Transverse colon (tissue), 4 donors: ENCODE data around the gene OR6J1. TPM values are rescaled to one million over a fixed set of nuclear protein-coding genes. Genes with fewer than 3 reads are reported as not detected.
"Not testable (repeated sequence)": the region's sequence is repeated elsewhere in the genome, so short reads cannot be mapped to it uniquely, and the experiment has no call there.

Experiments
- DNase-seq: peaks from one replicate; pipeline ENCODE4 v3.0.0-alpha.2; 2019
- H3K27ac ChIP-seq, 4 donors: fragments of 200-600 bp; sonication (generic); 2 replicates each; pipeline ENCODE4 v1.5.1; 2016 to 2018; ENCODE audit warnings: inconsistent platforms in 4 of 4
- H3K27me3 ChIP-seq: fragments of 200-600 bp; sonication (generic); 2 replicates; pipeline ENCODE4 v1.5.1; 2017; ENCODE audit warnings: inconsistent platforms
- H3K36me3 ChIP-seq, 4 donors: fragments of 200-600 bp; sonication (generic); 2 replicates each; pipeline ENCODE4 v1.5.1; 2017 to 2019; ENCODE audit warnings: inconsistent platforms in 4 of 4
- H3K4me1 ChIP-seq, 4 donors: fragments of 200-600 bp; sonication (generic); 2 replicates each; pipeline ENCODE4 v1.5.1; 2017 to 2020; ENCODE audit warnings: inconsistent platforms in 4 of 4
- H3K4me3 ChIP-seq, 4 donors: fragments of 200-600 bp; sonication (generic); 1 replicate in 1 of 4; 2 replicates in 3 of 4; pipeline versions ENCODE4 v1.5.1 to v1.6.1; 2017 to 2019; ENCODE audit warnings: inconsistent platforms in 4 of 4
- H3K9me3 ChIP-seq, 2 donors: fragments of 200-600 bp; sonication (generic); 2 replicates each; pipeline ENCODE4 v1.5.1; 2017 to 2019; ENCODE audit warnings: inconsistent platforms in 2 of 2
- CTCF ChIP-seq, 5 experiments: fragments of 200-600 bp in 3 of 5; fragments of 450-650 bp in 2 of 5; sonication (generic) in 3 of 5; IDR thresholded peaks; 1 replicate in 2 of 5; 2 replicates in 3 of 5; pipeline ENCODE4 v1.5.1; 2016 to 2017; ENCODE audit warnings: antibody characterized with exemption in 5 of 5, inconsistent platforms in 3 of 5, mild to moderate bottlenecking in 2 of 5, moderate library complexity in 1 of 5
- EP300 ChIP-seq: sonication (generic); formaldehyde crosslinking; IDR thresholded peaks from one replicate; pipeline ENCODE4 v1.6.1; 2017; ENCODE audit warnings: antibody characterized with exemption, low read depth
- POLR2A ChIP-seq: fragments of 450-650 bp; IDR thresholded peaks from one replicate; pipeline ENCODE4 v1.6.1; 2016; ENCODE audit warnings: antibody characterized with exemption, mild to moderate bottlenecking, moderate library complexity
- POLR2AphosphoS5 ChIP-seq, 3 donors: sonication (generic); formaldehyde crosslinking; IDR thresholded peaks; one replicate each; pipeline ENCODE4 v1.6.1; 2016; ENCODE audit warnings: antibody characterized with exemption in 3 of 3
- WGBS, 2 donors: methylation state at CpG; one replicate each; pipeline ENCODE4 v1.1.5; 2018; ENCODE audit warnings: low coverage in 1 of 2; 5-methylcytosine and 5-hydroxymethylcytosine counted together
- in situ Hi-C, 4 donors: fragments of 200-750 bp; cut with MboI; loops; one replicate each; pipeline versions ENCODE4 v1.15.0 to v1.15.1; 2017; ENCODE audit warnings: low sequenced_read_pairs in 3 of 4, low pct_ligation_motif_present in 1 of 4, low pct_unique_long_range_greater_than_20kb in 1 of 4
- intact Hi-C: fragments of 100-400 bp; cut with DNase I; formaldehyde crosslinking; loops from one replicate; pipeline ENCODE4 v1.15.1; 2023; ENCODE audit warnings: low total_unique reads
- total RNA-seq, 4 donors: library from RNA; depleted of rRNA; stranded (reverse); fragments of >200 nt; gene quantifications; one replicate each; pipeline ENCODE4 v1.1.0, GENCODE V29; 2016

The OR6J1 gene
- total RNA-seq, 4 donors from 2014 or later = not detected

- Histone ChIP-seq H3K27me3 (no peaks in the 10 kb centered on the region), H3K36me3 (no peaks in the 10 kb centered on the region), H3K4me1 (no peaks in the 10 kb centered on the region), H3K4me3 (no peak overlapping the region), H3K9me3 (no peaks in the 10 kb centered on the region), H3K27ac (peak overlapping the region in 2 of 4 donors; percentile 45 to 57)
- TF ChIP-seq POLR2A = no peak
- peak in 1 of 3 donors; percentile 18 for TF ChIP-seq POLR2AphosphoS5 (IDR thresholded peaks at IDR 0.05)
- 29 to 50% methylated on average over 2 to 3 of the region's 3 CpGs for WGBS, 2 donors
- peak; percentile 48 for DNase-seq
- intact Hi-C loops = no loop called here
- in situ Hi-C loops = loop anchor here in 1 of 4 donors (10.0 kb wide), 1 partner anchor 77 kb away; no protein-coding TSS in a partner anchor
Measured at GRCh38 chr14:22641846-22642245, 2.3 kb downstream of the OR6J1 start.

GRCh38 chr14:22640192-22640591 lies 4.0 kb downstream of the OR6J1 start:
- H3K36me3 ChIP-seq = no peaks in the 10 kb centered on the region
- TF ChIP-seq POLR2A (no peak), POLR2AphosphoS5 (IDR thresholded peaks at IDR 0.05) (no peak), CTCF (IDR thresholded peaks at IDR 0.05) (no peak)
- intact Hi-C loops = no loop called here
- no peak for DNase-seq
- no peak overlapping the region for H3K27ac ChIP-seq
- H3K4me3 ChIP-seq = no peak overlapping the region
- no peaks in the 10 kb centered on the region for H3K9me3 ChIP-seq
- H3K4me1 ChIP-seq = no peaks in the 10 kb centered on the region
- no peaks in the 10 kb centered on the region for H3K27me3 ChIP-seq
- in situ Hi-C loops = loop anchor here in 1 of 4 donors (10.0 kb wide), 1 partner anchor 75 kb away; no protein-coding TSS in a partner anchor

- H3K27ac ChIP-seq, H3K9me3 ChIP-seq, H3K27me3 ChIP-seq, in situ Hi-C loops, intact Hi-C loops, H3K4me1 ChIP-seq, H3K36me3 ChIP-seq, H3K4me3 ChIP-seq, DNase-seq: not testable (repeated sequence)
- WGBS, 2 donors = 33 to 86% methylated on average over 1 of the region's 1 CpG
Measured at GRCh38 chr14:22635980-22636379, 8.2 kb downstream of the OR6J1 start.

- Histone ChIP-seq H3K27ac (no peak overlapping the region), H3K9me3 (no peaks in the 10 kb centered on the region), H3K27me3 (no peaks in the 10 kb centered on the region), H3K36me3 (no peaks in the 10 kb centered on the region), H3K4me3 (no peak overlapping the region), H3K4me1 (no peaks in the 10 kb centered on the region)
- intact Hi-C loops (no loop called here), in situ Hi-C loops (no loop called here)
- TF ChIP-seq POLR2A = no peak
- TF ChIP-seq POLR2AphosphoS5 (IDR thresholded peaks at IDR 0.05) = no peak
- no peak for TF ChIP-seq CTCF (IDR thresholded peaks at IDR 0.05)
- TF ChIP-seq EP300 = no peak
- WGBS, 2 donors = 81 to 89% methylated on average over 6 to 8 of the region's 8 CpGs
- no peak for DNase-seq
Measured at GRCh38 chr14:22634233-22634900, 9.8 kb downstream of the OR6J1 start.

GRCh38 chr14:22630486-22630885 lies 13.7 kb downstream of the OR6J1 start:
- TF ChIP-seq POLR2AphosphoS5 (IDR thresholded peaks at IDR 0.05) = no peak
- TF ChIP-seq CTCF (IDR thresholded peaks at IDR 0.05) = no peak
- intact Hi-C loops = no loop called here
- no peaks in the 10 kb centered on the region for H3K36me3 ChIP-seq
- H3K27me3 ChIP-seq = no peaks in the 10 kb centered on the region
- no peak overlapping the region for H3K4me3 ChIP-seq
- no peak for DNase-seq
- no peaks in the 10 kb centered on the region for H3K9me3 ChIP-seq
- WGBS, 2 donors = 60 to 85% methylated on average over 1 to 2 of the region's 2 CpGs
- no peaks in the 10 kb centered on the region for H3K4me1 ChIP-seq
- in situ Hi-C loops = no loop called here
- no peak overlapping the region for H3K27ac ChIP-seq
